Endothelial cell of umbilical vein (primary cell): ENCODE measurements around the gene NFYC. TPM values are rescaled to one million over a fixed set of nuclear protein-coding genes. Genes with fewer than 3 reads are reported as not detected.

ENCODE experiments used
- BruUV-seq: library from RNA; stranded (reverse); fragments of 400-500 nt; replicated peaks from 2 replicates; lab custom pipeline; 2021; lab: Mats Ljungman, UMichigan
- CTCF ChIA-PET: fragments of 300-600, 350-600 bp; sonication (Branson Sonifier 250); formaldehyde crosslinking; loops from one replicate; lab custom pipeline; 2021; ENCODE audit warnings: antibody characterized with exemption, inconsistent platforms; lab: Charles Lee
- POLR2A ChIA-PET: fragments of 300-600, 350-600 bp; sonication (Branson Sonifier 250); formaldehyde crosslinking; loops from one replicate; lab custom pipeline; 2021; ENCODE audit warnings: antibody characterized with exemption, inconsistent platforms; lab: Charles Lee
- DNase-seq: peaks from one replicate; pipeline ENCODE4 v3.0.0-alpha.2; 2011; ENCODE audit warnings: low read depth, low spot score
- FAIRE-seq: peaks from 2 replicates; lab custom pipeline; 2011; peaks lifted over from hg19 to GRCh38; lab: Jason Lieb, UNC
- H2AFZ ChIP-seq: 2 replicates; pipeline ENCODE4 v1.6.0; 2012; ENCODE audit warnings: low read depth, low read length, control low read depth, inconsistent platforms
- H3K27ac ChIP-seq: 2 replicates; pipeline ENCODE4 v1.5.1; 2011; ENCODE audit warnings: low read depth, mild to moderate bottlenecking, control low read depth, low read length, moderate library complexity; ENCODE audit not compliant: insufficient read depth
- H3K27me3 ChIP-seq, 2 experiments: 2 replicates each; pipeline versions ENCODE4 v1.6.0 to v1.6.1; 2011; ENCODE audit warnings: low read length in 2 of 2, mixed read lengths in 1 of 2; ENCODE audit not compliant: control insufficient read depth in 2 of 2, insufficient read depth in 2 of 2
- H3K36me3 ChIP-seq, 2 experiments: 2 replicates in 1 of 2; 3 replicates in 1 of 2; pipeline ENCODE4 v1.5.1; 2011; ENCODE audit warnings: low read length in 2 of 2, mild to moderate bottlenecking in 1 of 2, moderate library complexity in 1 of 2; ENCODE audit not compliant: control insufficient read depth in 2 of 2, insufficient read depth in 2 of 2; ENCODE audit errors: extremely low read depth in 1 of 2
- H3K4me1 ChIP-seq: 3 replicates; pipeline ENCODE4 v1.5.1; 2011; ENCODE audit warnings: mild to moderate bottlenecking, low read length; ENCODE audit not compliant: control insufficient read depth, insufficient read depth; ENCODE audit errors: extremely low read depth
- H3K4me2 ChIP-seq: 2 replicates; pipeline ENCODE4 v1.6.1; 2011; ENCODE audit warnings: low read length, control low read depth, mixed read lengths; ENCODE audit not compliant: insufficient read depth
- H3K4me3 ChIP-seq, 3 experiments: fragments of 200-600 bp in 1 of 3; sonication (generic), shearing (Covaris generic) in 1 of 3; replicated peaks in 1 of 3; 2 replicates each; pipeline ENCODE4 v1.5.1; 2011 to 2016; ENCODE audit warnings: control low read depth in 3 of 3, low read length in 3 of 3, mild to moderate bottlenecking in 2 of 3, inconsistent platforms in 1 of 3, low read depth in 1 of 3, moderate library complexity in 1 of 3; ENCODE audit not compliant: insufficient read depth in 1 of 3
- H3K79me2 ChIP-seq: 2 replicates; pipeline ENCODE4 v1.6.0; 2012; ENCODE audit warnings: low read length, inconsistent platforms; ENCODE audit not compliant: control insufficient read depth, insufficient read depth
- H3K9ac ChIP-seq: replicated peaks from 2 replicates; pipeline ENCODE3; 2011; ENCODE audit warnings: low read length, control low read depth; ENCODE audit not compliant: insufficient read depth; ENCODE audit errors: extremely low read depth
- H3K9me1 ChIP-seq: replicated peaks from 3 replicates; pipeline ENCODE4 v1.6.0; 2011; ENCODE audit warnings: mild to moderate bottlenecking, low read length; ENCODE audit not compliant: control insufficient read depth, insufficient read depth; ENCODE audit errors: extremely low read depth
- H3K9me3 ChIP-seq: replicated peaks from 2 replicates; pipeline ENCODE4 v1.5.1; 2012; ENCODE audit warnings: low read length, inconsistent platforms; ENCODE audit not compliant: control insufficient read depth, insufficient read depth
- H4K20me1 ChIP-seq: replicated peaks from 2 replicates; pipeline ENCODE3; 2011; ENCODE audit warnings: mild to moderate bottlenecking, low read length; ENCODE audit not compliant: control insufficient read depth, insufficient read depth; ENCODE audit errors: extremely low read depth
- EZH2 ChIP-seq: IDR thresholded peaks from 2 replicates; pipeline ENCODE4 v1.6.1; 2012; ENCODE audit warnings: borderline replicate concordance, low read depth, mild to moderate bottlenecking, moderate library complexity, low read length, inconsistent platforms; ENCODE audit not compliant: severe bottlenecking
- FOS ChIP-seq: IDR thresholded peaks from 2 replicates; pipeline ENCODE4 v1.6.1; 2011; ENCODE audit warnings: mild to moderate bottlenecking, low read length, moderate library complexity, borderline replicate concordance; ENCODE audit not compliant: insufficient read depth
- GATA2 ChIP-seq: IDR thresholded peaks from 2 replicates; pipeline ENCODE4 v1.7.0; 2011; ENCODE audit warnings: low read depth, mild to moderate bottlenecking, moderate library complexity, mixed read lengths, low read length; ENCODE audit not compliant: insufficient read length, insufficient read depth
- JUN ChIP-seq: IDR thresholded peaks from 2 replicates; pipeline ENCODE4 v1.6.1; 2011; ENCODE audit warnings: borderline replicate concordance, low read depth; ENCODE audit not compliant: insufficient read length, insufficient read depth
- MYC ChIP-seq: IDR thresholded peaks from one replicate; pipeline ENCODE4 v1.6.1; 2011; ENCODE audit warnings: mild to moderate bottlenecking, low read depth, low read length
- POLR2A ChIP-seq: IDR thresholded peaks from 2 replicates; pipeline ENCODE4 v1.6.1; 2012; ENCODE audit warnings: low read depth, mild to moderate bottlenecking, control low read depth, low read length
- POLR2AphosphoS5 ChIP-seq: IDR thresholded peaks from 2 replicates; pipeline ENCODE4 v1.6.1; 2012; ENCODE audit warnings: low read depth, mild to moderate bottlenecking, control low read depth, low read length, moderate library complexity; ENCODE audit not compliant: insufficient read depth
- dilution Hi-C: fragments of 300-500 bp; cut with MboI; formaldehyde crosslinking; loops from one replicate; pipeline ENCODE4 v1.15.0; 2019; ENCODE audit warnings: low sequenced_read_pairs; ENCODE audit not compliant: extremely low pct_ligation_motif_present
- intact Hi-C: fragments of 100-400 bp; cut with micrococcal nuclease; formaldehyde crosslinking; loops from one replicate; pipeline ENCODE4 v1.10.0; 2022
- polyA plus RNA-seq, 4 experiments: library from polyadenylated mRNA; depleted of rRNA in 3 of 4; stranded (reverse) in 3 of 4; unstranded in 1 of 4; fragments of >200 nt; gene quantifications; 2 replicates each; pipeline versions ENCODE4 v1.2.1 to v1.2.3, GENCODE V29; 2011 to 2012; ENCODE audit warnings: missing spikeins in 1 of 4
- total RNA-seq: library from RNA; stranded (reverse); gene quantifications from 2 replicates; pipeline ENCODE4 v1.2.3, GENCODE V29; 2021
- TF ChIP-seq, protein P1 (sequence below): IDR thresholded peaks from 2 replicates; pipeline ENCODE4 v1.6.1; 2011; ENCODE audit not compliant: insufficient read depth, insufficient read length

The NFYC gene
- total and polyA plus RNA-seq, 2 donors (not counting 3 experiments of a cell fraction or from before 2014, with no cell fraction given): 51.1 to 81.7 TPM

DNA sequence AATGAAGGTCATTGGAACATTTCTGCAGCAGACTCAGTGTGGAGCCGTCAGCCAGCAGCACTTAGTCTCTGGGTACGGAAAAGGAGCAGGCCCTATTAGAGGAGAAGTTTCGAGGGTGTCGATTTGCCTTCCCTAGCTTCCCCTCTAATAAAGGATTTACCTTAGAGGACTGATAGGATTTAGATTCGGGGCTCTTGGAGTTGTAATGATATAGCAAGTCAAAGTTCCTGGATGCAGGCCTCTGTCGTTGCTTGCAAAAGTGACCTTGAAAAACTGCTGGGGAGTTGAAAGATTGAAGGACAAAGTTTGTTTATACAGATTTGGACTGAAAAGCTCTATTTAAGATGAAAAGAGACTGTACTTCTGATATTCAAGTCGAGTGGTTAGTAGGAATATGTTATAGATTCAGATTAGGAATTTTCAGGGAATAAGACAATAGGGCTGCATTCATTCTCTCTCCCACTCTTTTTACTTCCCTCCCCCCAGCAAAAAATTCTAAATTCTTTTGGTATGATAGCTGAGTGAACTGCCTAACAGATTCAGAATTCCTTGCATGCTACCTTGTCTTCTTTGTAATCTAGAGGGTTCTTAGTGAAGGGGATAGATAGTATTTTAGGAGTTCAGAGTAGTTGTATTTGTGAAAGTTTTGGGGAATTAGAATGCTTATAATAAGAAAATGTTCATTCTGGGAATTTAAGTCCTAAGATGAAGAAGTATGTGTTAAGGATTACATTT, 19.2 kb downstream of the NFYC start:
- H3K36me3 ChIP-seq: peaks cover 0 to 2% of the 10 kb centered on the region in 2 experiments
- H3K4me2 ChIP-seq: peak overlapping the region; percentile 46
- TF ChIP-seq EZH2: no peak
- no peak for TF ChIP-seq MYC
- no peak for TF ChIP-seq POLR2A
- no peak for TF ChIP-seq FOS
- TF ChIP-seq, protein P1, sequence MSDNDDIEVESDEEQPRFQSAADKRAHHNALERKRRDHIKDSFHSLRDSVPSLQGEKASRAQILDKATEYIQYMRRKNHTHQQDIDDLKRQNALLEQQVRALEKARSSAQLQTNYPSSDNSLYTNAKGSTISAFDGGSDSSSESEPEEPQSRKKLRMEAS: no peak
- no peak for TF ChIP-seq JUN
- no peak for TF ChIP-seq POLR2AphosphoS5
- no peak for TF ChIP-seq GATA2
- H3K79me2 ChIP-seq: peaks cover 18% of the 10 kb centered on the region
- no peaks in the 10 kb centered on the region for H3K27me3 ChIP-seq
- H3K9me1 ChIP-seq: no peaks in the 10 kb centered on the region
- H3K4me1 ChIP-seq: peaks cover 26% of the 10 kb centered on the region
- no peaks in the 10 kb centered on the region for H4K20me1 ChIP-seq
- H3K27ac ChIP-seq: no peak overlapping the region
- no peak overlapping the region for H3K9ac ChIP-seq
- CTCF ChIA-PET: interaction anchor here (1.1 to 1.9 kb wide), 5 partner anchors 8 to 59 kb away, joined by 3 to 7 read pairs (median 3); partner anchors contain the start of gene NFYC
- no peak for FAIRE-seq
- peak; percentile 15 for DNase-seq
- no peaks in the 10 kb centered on the region for H3K9me3 ChIP-seq
- dilution Hi-C loops: no loop called here
- POLR2A ChIA-PET: interaction anchor here (1.6 kb wide), 1 partner anchor 19 kb away, joined by 5 read pairs; the partner anchor contains the start of gene NFYC
- peak overlapping the region in 1 of 3 experiments; percentile 72 for H3K4me3 ChIP-seq
- BruUV-seq: TSS peak; percentile 37
- intact Hi-C loops: no loop called here
- H2AFZ ChIP-seq: no peak overlapping the region
